ENCODE results near the gene ARID1B.

ARID1B gene

GRCh38 chr6:157099912-157100593 lies 322.9 kb downstream of the ARID1B start:
- DNase-seq (ENCODE audit: low spot score), result peak; percentile 8

- no peak for DNase-seq (ENCODE audit: low spot score)
These were observed 324.0 kb downstream of the ARID1B start for GRCh38 chr6:157101166-157101565.

DNA sequence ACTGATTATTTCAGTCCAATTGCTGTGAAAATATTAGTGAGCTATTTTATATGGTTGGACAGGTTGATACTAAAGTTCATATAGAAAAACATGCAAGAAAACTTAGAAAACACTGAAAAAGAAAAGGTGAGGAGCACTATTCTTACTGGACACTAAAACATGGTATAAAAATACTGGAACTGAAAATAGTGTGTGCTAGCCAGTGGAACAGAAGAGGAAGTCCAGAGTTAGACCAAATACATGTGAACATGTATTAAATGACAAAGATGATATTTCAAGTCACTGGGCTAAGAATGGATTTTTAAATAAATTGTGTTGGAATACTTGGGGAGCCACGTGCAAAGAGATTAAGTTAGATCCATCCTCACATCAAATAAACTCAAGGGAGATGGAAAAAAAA lies 327.6 kb downstream of the ARID1B start:
- no peak for DNase-seq (ENCODE audit: low spot score)

- DNase-seq (ENCODE audit: low spot score), result peak; percentile 18
These were observed 329.3 kb downstream of the ARID1B start for GRCh38 chr6:157106487-157106886.

GRCh38 chr6:157107571-157107914 lies 330.4 kb downstream of the ARID1B start:
- DNase-seq (ENCODE audit: low spot score), result no peak

DNA sequence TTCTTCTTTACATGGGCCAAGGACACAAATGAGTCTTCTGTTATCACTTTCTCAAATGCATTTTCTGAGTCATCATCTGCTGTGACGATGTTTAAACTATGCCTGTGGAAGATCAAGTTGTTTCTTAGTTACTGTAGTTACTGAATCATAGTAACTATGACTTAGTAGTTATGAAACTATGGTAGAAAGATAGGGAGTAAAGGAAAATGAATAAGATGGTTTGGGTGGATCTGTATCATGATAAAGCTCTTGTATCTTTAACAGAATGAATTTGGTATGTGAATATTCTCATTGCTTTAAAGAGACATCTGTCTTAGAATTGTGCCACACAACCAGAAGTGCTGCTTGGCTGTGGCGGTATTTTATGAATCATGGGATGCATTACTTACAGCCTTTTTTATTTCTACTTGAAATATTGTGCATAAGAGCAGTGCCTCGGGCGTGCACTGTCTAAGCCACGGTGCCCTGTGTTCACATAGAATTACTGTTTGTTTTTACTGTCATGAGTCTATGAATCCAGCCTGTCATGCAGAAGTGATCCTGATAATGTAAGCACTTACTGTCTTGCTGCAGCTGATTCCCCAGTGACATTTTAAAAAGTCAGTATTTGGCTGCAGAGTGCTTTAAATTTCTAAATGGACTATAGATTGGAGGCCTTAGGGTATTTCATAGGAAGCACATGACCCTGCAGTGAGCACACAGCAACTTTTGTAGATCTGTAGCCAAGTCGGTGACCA lies 330.9 kb downstream of the ARID1B start:
- no peak for DNase-seq (ENCODE audit: low spot score)

DNA sequence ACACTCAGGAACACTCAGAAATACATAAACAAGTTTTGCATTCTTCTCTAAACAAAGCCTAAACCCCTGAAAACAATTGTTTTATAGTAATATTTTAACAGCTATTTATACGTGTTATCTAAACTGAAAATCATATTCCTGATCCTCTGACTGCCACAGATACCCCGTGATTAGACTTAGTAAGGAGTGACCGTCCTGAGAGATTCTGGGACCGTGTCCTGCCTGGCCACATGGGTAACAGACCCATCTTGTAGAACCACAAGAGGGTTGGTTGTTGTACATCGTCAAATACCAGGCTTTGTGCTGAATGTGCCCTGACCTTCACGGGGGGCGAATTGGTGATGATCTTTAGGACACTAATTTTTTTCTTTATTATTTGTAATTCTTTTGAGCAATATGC lies 331.7 kb downstream of the ARID1B start:
- DNase-seq (ENCODE audit: low spot score), result no peak

DNA sequence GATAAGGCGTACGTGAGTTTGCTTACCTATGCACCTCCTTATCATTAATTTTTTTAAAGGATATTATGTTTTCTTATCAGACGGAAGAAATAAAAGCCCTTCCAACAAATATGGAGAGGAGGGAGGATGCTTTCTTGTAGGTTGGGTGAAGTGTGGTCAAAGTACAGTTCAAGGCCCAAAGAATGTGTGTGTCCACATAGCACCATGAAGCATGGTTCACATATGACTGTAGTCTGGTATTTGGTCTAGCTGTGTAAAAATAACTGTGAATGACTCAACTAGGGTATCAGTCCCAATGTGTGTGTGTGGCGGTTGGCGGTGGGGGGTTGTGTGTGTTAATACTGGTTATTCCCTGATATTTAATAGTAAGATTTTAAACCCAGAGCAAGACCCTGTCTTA lies 333.4 kb downstream of the ARID1B start:
- DNase-seq (ENCODE audit: low spot score), result no peak

DNA sequence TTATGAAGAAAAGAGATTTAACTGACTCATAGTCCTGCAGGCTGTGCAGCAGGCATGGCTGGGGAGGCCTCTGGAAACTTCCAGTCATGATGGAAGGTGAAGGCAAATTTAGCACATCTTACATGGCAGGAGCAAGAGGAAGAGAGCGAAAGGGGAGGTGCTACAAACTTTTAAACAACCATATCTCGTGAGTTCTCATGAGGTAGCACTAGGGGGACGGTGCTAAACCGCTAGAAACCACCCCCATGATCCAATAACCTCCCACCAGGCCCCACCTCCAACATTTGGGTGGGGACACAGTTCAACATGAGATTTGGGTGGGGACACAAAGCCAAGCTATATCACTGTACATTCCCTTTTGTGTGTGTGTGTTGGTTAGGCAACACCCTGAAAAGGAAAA lies 336.2 kb downstream of the ARID1B start:
- DNase-seq (ENCODE audit: low spot score), result no peak

- no peak for DNase-seq (ENCODE audit: low spot score)
These were observed 339.2 kb downstream of the ARID1B start for GRCh38 chr6:157116426-157116825.

GRCh38 chr6:157117431-157118095 lies 340.4 kb downstream of the ARID1B start:
- DNase-seq (ENCODE audit: low spot score), result no peak

DNA sequence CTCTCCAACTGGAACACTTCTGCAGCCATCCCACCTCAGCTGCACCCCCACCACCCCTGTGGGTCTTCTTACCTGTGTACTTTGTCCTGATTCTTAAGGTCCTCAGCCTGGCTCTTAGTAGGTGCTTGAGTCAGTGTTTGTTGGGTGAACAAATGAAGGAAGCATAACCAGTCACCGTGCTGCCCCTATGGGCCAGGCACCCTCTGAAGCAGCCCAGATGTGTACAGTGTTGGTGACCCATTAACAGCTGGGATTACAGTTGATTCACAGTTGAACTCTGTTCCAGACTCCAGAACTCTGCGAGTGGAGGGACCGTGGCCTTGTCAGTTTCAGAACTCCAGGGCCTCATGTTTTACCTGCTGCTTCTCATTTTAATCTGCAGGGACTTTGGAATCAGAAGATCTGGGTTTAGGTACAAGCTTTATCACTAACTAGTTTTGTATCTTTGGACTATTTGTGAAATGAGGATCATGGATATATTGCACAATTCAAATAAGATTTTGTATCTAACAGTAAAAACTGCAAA lies 342.4 kb downstream of the ARID1B start:
- DNase-seq (ENCODE audit: low spot score), result no peak

GRCh38 chr6:157120534-157121232 lies 343.5 kb downstream of the ARID1B start:
- no peak for DNase-seq (ENCODE audit: low spot score)

DNA sequence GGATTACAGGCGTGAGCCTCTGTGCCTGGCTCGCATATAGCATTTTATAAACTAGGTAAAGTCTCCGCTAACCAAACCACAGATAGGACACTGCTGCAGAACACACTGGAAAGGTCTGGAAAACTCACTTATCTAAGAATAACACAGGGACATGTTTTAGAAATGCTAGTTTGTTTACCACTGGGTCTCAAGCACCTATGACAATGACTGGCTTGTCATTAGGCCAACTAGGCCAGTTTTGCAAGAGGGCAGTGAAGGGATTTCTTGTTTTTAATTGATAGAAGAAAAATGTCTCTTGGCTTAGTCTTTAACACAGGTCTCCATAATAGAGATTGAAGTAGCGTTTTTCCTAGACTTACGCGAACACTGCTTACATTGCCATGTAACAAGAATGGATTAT lies 344.7 kb downstream of the ARID1B start:
- no peak for DNase-seq (ENCODE audit: low spot score)

- no peak for DNase-seq (ENCODE audit: low spot score)
These were observed 346.1 kb downstream of the ARID1B start for GRCh38 chr6:157123234-157123633.

- no peak for DNase-seq (ENCODE audit: low spot score)
These were observed 347.5 kb downstream of the ARID1B start for GRCh38 chr6:157124485-157125254.

DNA sequence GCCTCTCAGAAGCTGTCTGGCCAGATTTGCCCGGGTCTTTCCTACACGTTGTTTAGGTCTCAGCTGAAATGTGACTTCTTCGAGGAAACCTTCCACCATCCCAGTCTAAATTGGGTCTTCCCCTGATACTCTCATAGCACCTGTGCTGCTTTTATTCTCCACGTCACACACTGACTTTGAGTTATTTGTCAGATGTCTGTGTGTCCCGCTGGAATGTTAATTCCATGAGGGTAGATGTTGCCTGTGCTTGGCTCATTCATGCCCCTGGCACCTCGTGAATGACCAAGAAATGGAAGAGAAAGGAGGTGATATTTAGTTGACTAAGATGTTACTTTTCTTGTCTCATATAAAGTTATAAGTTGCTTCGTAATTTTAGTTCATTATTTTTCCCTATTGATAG lies 348.4 kb downstream of the ARID1B start:
- no peak for DNase-seq (ENCODE audit: low spot score)

DNA sequence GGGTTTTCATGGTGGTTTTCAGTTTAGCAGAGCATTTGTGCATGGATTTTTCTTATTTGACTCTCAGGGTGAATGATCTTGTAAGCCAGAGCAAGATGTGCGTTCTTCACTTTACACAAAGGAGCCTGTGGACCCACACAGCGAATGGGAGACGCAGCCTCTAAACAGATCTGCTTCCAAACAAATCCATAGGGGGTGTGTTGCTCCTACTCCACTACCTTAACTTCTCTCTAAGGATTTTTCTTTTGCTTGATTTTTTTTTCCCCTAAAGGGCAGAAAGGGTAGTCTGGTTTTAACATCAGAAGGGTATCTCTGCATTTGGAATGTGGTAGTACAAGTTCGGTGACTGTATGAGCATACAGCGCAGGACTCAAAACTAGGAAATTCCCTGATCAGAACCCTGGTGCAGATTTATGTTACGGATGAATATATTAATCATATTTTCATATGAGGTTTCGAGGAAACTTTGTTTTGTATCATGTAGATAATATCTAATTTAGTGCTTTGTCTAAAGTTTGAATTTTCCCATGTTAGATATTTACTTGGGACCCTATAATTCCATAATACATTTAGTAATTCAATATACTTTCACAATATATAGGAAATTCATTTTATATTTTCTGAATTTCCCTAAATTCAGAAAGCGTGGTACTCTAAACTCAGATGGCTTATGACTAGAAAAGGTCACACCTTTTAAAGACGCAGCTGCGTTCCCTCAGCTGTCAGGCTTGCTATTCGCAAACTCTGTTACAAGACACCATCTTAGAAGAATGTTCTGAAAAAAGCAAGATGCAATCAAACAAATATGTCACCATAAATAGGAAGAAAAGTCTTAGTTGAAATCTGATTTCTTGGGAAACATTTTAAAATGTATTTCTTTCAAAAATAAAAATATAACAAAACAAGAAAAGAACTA lies 349.3 kb downstream of the ARID1B start:
- no peak for DNase-seq (ENCODE audit: low spot score)

DNA sequence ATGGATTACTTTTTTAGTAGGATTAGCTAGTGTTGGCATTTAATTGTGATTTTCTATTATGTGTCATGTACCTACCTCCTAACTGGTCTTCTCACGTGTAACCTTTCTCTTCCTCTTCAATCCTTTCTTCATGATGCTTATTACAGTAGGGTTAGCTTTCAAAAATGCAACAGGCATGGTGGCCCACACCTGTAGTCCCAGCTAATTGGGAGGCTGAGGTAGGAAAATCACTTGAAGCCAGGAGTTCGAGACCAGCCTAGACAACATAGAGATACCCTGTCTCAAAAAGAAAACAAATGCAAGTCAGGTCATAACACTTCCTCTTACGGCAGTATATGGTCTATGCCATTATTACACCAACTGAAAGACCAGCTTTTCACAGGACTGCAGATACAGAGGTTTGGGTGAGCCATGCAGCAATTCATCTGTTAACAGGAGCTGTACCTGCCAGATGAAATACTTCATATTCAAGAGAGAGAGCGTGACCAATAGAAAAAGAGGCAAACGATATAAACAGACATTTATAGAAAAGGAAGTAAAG lies 351.1 kb downstream of the ARID1B start:
- no peak for DNase-seq (ENCODE audit: low spot score)

- DNase-seq (ENCODE audit: low spot score), result no peak
These were observed 354.1 kb downstream of the ARID1B start for GRCh38 chr6:157131250-157131649.

Data from SW480 (cell line).